ENCODE data around the gene RNASE12. TPM values are rescaled to one million over a fixed set of nuclear protein-coding genes. Genes with fewer than 3 reads are reported as not detected.
"Not testable (repeated sequence)": the region's sequence is repeated elsewhere in the genome, so short reads cannot be mapped to it uniquely, and the experiment has no call there.

Gene RNASE12
- polyA plus RNA-seq, 1 donor from 2014 or later, result not detected

- Histone ChIP-seq H3K9me2 (ENCODE audit: insufficient read depth, low read length) (no peaks in the 10 kb centered on the region), H3K9ac (ENCODE audit: low read length) (no peak overlapping the region), H3F3A (ENCODE audit: insufficient read depth, low read length, poor library complexity, severe bottlenecking) (no peaks in the 10 kb centered on the region), H2AFZ (ENCODE audit: low read depth, low read length) (no peak overlapping the region), H4K20me1 (ENCODE audit: insufficient read depth) (no peaks in the 10 kb centered on the region), H3K27me3 (ENCODE audit: insufficient read depth, low read depth, low read length) (no peaks in the 10 kb centered on the region), H3K79me2 (replicated peaks; ENCODE audit: insufficient read depth, low read length) (no peaks in the 10 kb centered on the region), H3K27ac (ENCODE audit: low read length) (no peak overlapping the region), H3K4me3 (ENCODE audit: low read length) (no peak overlapping the region), H3K36me3 (ENCODE audit: insufficient read depth, low read length) (no peaks in the 10 kb centered on the region), H3K9me3 (ENCODE audit: low read length) (no peaks in the 10 kb centered on the region), H3K4me2 (ENCODE audit: low read length) (no peak overlapping the region)
- TF ChIP-seq MXI1 (conservative IDR thresholded peaks at IDR 0.05; ENCODE audit: poor library complexity, severe bottlenecking) (no peak), REST (IDR thresholded peaks at IDR 0.05; ENCODE audit: borderline replicate concordance) (no peak), TAF1 (IDR thresholded peaks at IDR 0.05; ENCODE audit: low read depth) (no peak), POLR2AphosphoS5 (IDR thresholded peaks at IDR 0.05) (no peak), EP300 (conservative IDR thresholded peaks at IDR 0.05; ENCODE audit: poor library complexity, severe bottlenecking) (no peak), SMC3 (conservative IDR thresholded peaks at IDR 0.05; ENCODE audit: poor library complexity) (no peak), CTCF (IDR thresholded peaks at IDR 0.05; ENCODE audit: poor library complexity, severe bottlenecking) (no peak), EZH2 (IDR thresholded peaks at IDR 0.05; ENCODE audit: borderline replicate concordance, insufficient read depth, low read length, poor library complexity, severe bottlenecking) (no peak), RAD21 (conservative IDR thresholded peaks at IDR 0.05) (no peak)
Observed at GRCh38 chr14:20597108-20597507, 5.9 kb upstream of the RNASE12 start.

DNA sequence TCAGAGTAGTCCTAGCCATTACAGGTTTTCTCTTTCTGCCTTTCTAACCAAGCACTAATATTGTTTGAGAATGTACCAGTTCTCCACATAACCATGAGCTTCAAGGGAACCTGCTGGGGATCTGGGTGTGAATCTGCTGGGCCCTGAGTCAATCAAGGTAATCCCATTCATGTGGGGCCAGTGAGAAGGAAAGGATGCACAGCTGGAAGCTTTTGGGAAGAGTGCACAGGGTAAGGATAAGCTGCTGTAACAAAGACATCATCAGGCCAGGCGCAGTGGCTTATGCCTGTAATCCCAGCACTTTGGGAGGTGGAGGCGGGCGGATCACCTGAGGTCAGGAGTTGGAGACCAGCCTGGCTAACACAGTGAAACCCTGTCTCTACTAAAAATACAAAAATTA is 4.5 kb upstream of the RNASE12 start:
- H3K9me3 ChIP-seq (ENCODE audit: low read length); H4K20me1 ChIP-seq (ENCODE audit: insufficient read depth); H3K27ac ChIP-seq (ENCODE audit: low read length); H3K79me2 ChIP-seq (replicated peaks; ENCODE audit: insufficient read depth, low read length); H2AFZ ChIP-seq (ENCODE audit: low read depth, low read length); H3K36me3 ChIP-seq (ENCODE audit: insufficient read depth, low read length); H3K4me3 ChIP-seq (ENCODE audit: low read length); H3K9me2 ChIP-seq (ENCODE audit: insufficient read depth, low read length); H3K9ac ChIP-seq (ENCODE audit: low read length); H3K4me2 ChIP-seq (ENCODE audit: low read length); H3F3A ChIP-seq (ENCODE audit: insufficient read depth, low read length, poor library complexity, severe bottlenecking); H3K27me3 ChIP-seq (ENCODE audit: insufficient read depth, low read depth, low read length): not testable (repeated sequence)

DNA sequence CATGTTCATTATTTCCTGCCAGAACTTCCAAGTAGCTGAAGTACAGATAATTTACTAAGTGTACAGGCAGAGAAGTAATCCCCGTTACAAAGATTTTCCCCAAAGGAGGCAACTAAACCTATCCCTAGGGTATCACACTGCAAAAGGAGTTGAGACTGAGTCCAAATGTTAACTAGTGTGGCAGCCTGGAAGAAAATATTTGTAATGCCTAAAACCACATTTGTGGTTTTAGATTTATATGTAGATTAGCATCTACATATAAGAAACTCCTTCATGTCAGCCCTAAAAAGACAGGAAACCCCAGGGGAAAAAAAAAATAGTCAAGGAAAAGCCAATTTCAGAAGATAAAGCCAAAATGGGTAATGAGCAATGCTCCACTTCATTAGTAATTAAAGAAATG is 1.4 kb upstream of the RNASE12 start:
- H3K9me3 ChIP-seq (ENCODE audit: low read length), result no peaks in the 10 kb centered on the region
- no peak overlapping the region for H3K27ac ChIP-seq (ENCODE audit: low read length)

More for the DNA sequence above, 1.4 kb upstream of the RNASE12 start:
- Histone ChIP-seq H3F3A (ENCODE audit: insufficient read depth, low read length, poor library complexity, severe bottlenecking) (no peaks in the 10 kb centered on the region), H3K79me2 (replicated peaks; ENCODE audit: insufficient read depth, low read length) (no peaks in the 10 kb centered on the region), H4K20me1 (ENCODE audit: insufficient read depth) (no peaks in the 10 kb centered on the region), H3K9me2 (ENCODE audit: insufficient read depth, low read length) (no peaks in the 10 kb centered on the region), H3K36me3 (ENCODE audit: insufficient read depth, low read length) (no peaks in the 10 kb centered on the region), H3K4me2 (ENCODE audit: low read length) (no peak overlapping the region), H3K27me3 (ENCODE audit: insufficient read depth, low read depth, low read length) (no peaks in the 10 kb centered on the region), H3K9ac (ENCODE audit: low read length) (no peak overlapping the region), H3K4me3 (ENCODE audit: low read length) (no peak overlapping the region), H2AFZ (ENCODE audit: low read depth, low read length) (no peak overlapping the region)
- no peak for TF ChIP-seq EP300 (conservative IDR thresholded peaks at IDR 0.05; ENCODE audit: poor library complexity, severe bottlenecking)
- TF ChIP-seq POLR2AphosphoS5 (IDR thresholded peaks at IDR 0.05), result no peak
- TF ChIP-seq REST (IDR thresholded peaks at IDR 0.05; ENCODE audit: borderline replicate concordance), result no peak
- TF ChIP-seq RAD21 (conservative IDR thresholded peaks at IDR 0.05), result no peak
- TF ChIP-seq EZH2 (IDR thresholded peaks at IDR 0.05; ENCODE audit: borderline replicate concordance, insufficient read depth, low read length, poor library complexity, severe bottlenecking), result no peak
- TF ChIP-seq MXI1 (conservative IDR thresholded peaks at IDR 0.05; ENCODE audit: poor library complexity, severe bottlenecking), result no peak
- no peak for TF ChIP-seq CTCF (IDR thresholded peaks at IDR 0.05; ENCODE audit: poor library complexity, severe bottlenecking)
